Erythroblast (primary cell): ENCODE results near the gene ST6GALNAC4.

Source experiments
- GATA1 ChIP-seq: IDR thresholded peaks from 2 replicates; pipeline ENCODE4 v1.6.1; 2011; ENCODE audit warnings: low read depth, mild to moderate bottlenecking, control low read depth, low read length, moderate library complexity
- POLR2A ChIP-seq: IDR thresholded peaks from 2 replicates; pipeline ENCODE4 v1.6.1; 2011; ENCODE audit warnings: mild to moderate bottlenecking, low read length

GRCh38 chr9:127871531-127871930, 45.3 kb downstream of the ST6GALNAC4 start:
- TF ChIP-seq POLR2A (no peak), GATA1 (no peak)
